Hepatocyte (in vitro differentiated cells): ENCODE data around the gene PRICKLE3. TPM values are rescaled to one million over a fixed set of nuclear protein-coding genes. Genes with fewer than 3 reads are reported as not detected.

Experiments used
- DNase-seq: peaks from one replicate; pipeline ENCODE4 v3.0.0-alpha.2; 2016; ENCODE audit warnings: low spot score
- H2AFZ ChIP-seq: fragments of 200-600 bp; sonication (generic); 2 replicates; pipeline ENCODE4 v1.6.0; 2016; ENCODE audit warnings: antibody characterized with exemption, mild to moderate bottlenecking
- H3K27ac ChIP-seq: fragments of 200-600 bp; sonication (generic); 2 replicates; pipeline ENCODE4 v1.5.1; 2016; ENCODE audit warnings: mild to moderate bottlenecking
- H3K27me3 ChIP-seq: fragments of 200-600 bp; sonication (generic); 2 replicates; pipeline ENCODE4 v1.6.1; 2016
- H3K36me3 ChIP-seq: fragments of 200-600 bp; sonication (generic); replicated peaks from 2 replicates; pipeline ENCODE4 v1.5.1; 2016; ENCODE audit warnings: low read depth; ENCODE audit not compliant: insufficient read depth
- H3K4me1 ChIP-seq: fragments of 200-600 bp; sonication (generic); 2 replicates; pipeline ENCODE4 v1.5.1; 2016; ENCODE audit warnings: mild to moderate bottlenecking, moderate library complexity; ENCODE audit not compliant: insufficient read depth
- H3K4me2 ChIP-seq: fragments of 200-600 bp; sonication (generic); 2 replicates; pipeline ENCODE4 v1.6.0; 2016
- H3K4me3 ChIP-seq: fragments of 200-600 bp; sonication (generic); 2 replicates; pipeline ENCODE4 v1.5.1; 2016; ENCODE audit warnings: mild to moderate bottlenecking
- H3K79me2 ChIP-seq: fragments of 200-600 bp; sonication (generic); 2 replicates; pipeline ENCODE4 v1.6.0; 2017; ENCODE audit warnings: mild to moderate bottlenecking
- H3K9me2 ChIP-seq: fragments of 200-600 bp; sonication (generic); replicated peaks from 2 replicates; pipeline ENCODE4 v1.6.0; 2017; ENCODE audit warnings: mild to moderate bottlenecking; ENCODE audit not compliant: insufficient read depth
- H3K9me3 ChIP-seq: fragments of 200-600 bp; sonication (generic); 2 replicates; pipeline ENCODE4 v1.5.1; 2016; ENCODE audit warnings: low read depth, mild to moderate bottlenecking
- H4K20me1 ChIP-seq: fragments of 200-600 bp; sonication (generic); 2 replicates; pipeline ENCODE4 v1.6.0; 2016; ENCODE audit warnings: mild to moderate bottlenecking; ENCODE audit not compliant: insufficient read depth, poor library complexity, severe bottlenecking
- CTCF ChIP-seq: fragments of 200-600 bp; sonication (generic); IDR thresholded peaks from 2 replicates; pipeline ENCODE4 v1.5.1; 2016; ENCODE audit warnings: antibody characterized with exemption, mild to moderate bottlenecking; ENCODE audit not compliant: poor library complexity
- EZH2 ChIP-seq: fragments of 200-600 bp; sonication (generic); IDR thresholded peaks from 2 replicates; pipeline ENCODE4 v1.6.1; 2016; ENCODE audit warnings: antibody characterized with exemption, mild to moderate bottlenecking, borderline replicate concordance
- EZH2phosphoT487 ChIP-seq: fragments of 200-600 bp; sonication (generic); IDR thresholded peaks from one replicate; pipeline ENCODE4 v1.6.1; 2018; ENCODE audit warnings: antibody characterized with exemption, mild to moderate bottlenecking, low read depth, moderate library complexity; ENCODE audit not compliant: unreplicated experiment, severe bottlenecking
- WGBS: methylation state at CpG from one replicate; pipeline ENCODE4 v1.1.6; 2016; ENCODE audit warnings: low lambda C conversion rate; ENCODE audit errors: missing lambda C conversion rate; 5-methylcytosine and 5-hydroxymethylcytosine counted together
- polyA plus RNA-seq: library from polyadenylated mRNA; unstranded; fragments of >200 nt; fragmentation: Nextera tagmentation; extraction: Ambion mirVana; gene quantifications from 2 replicates; pipeline ENCODE4 v1.2.1, GENCODE V29; 2016
- total RNA-seq: library from RNA; depleted of rRNA; stranded (reverse); fragments of >200 nt; gene quantifications from 2 replicates; pipeline ENCODE4 v1.2.3, GENCODE V29; 2014

Gene PRICKLE3
- total and polyA plus RNA-seq, 2 experiments from 2014 or later = 6.1 to 9.3 TPM

- TF ChIP-seq CTCF = no peak
- Histone ChIP-seq H3K79me2 (no peaks in the 10 kb centered on the region), H3K9me3 (no peaks in the 10 kb centered on the region), H3K4me3 (no peak overlapping the region), H3K4me2 (no peak overlapping the region), H3K9me2 (no peaks in the 10 kb centered on the region), H3K36me3 (no peaks in the 10 kb centered on the region), H2AFZ (no peak overlapping the region), H4K20me1 (no peaks in the 10 kb centered on the region), H3K4me1 (no peaks in the 10 kb centered on the region), H3K27ac (no peak overlapping the region), H3K27me3 (no peaks in the 10 kb centered on the region)
- WGBS = 80% methylated on average over 8 of the region's 8 CpGs
- no peak for DNase-seq
Measured at GRCh38 chrX:49210406-49210805, 24.2 kb upstream of the PRICKLE3 start.

- Histone ChIP-seq H3K4me2 (no peak overlapping the region), H2AFZ (no peak overlapping the region)
- WGBS = 64% methylated on average over 28 of the region's 28 CpGs
Measured at GRCh38 chrX:49209434-49210251, 23.5 kb upstream of the PRICKLE3 start.

GRCh38 chrX:49208399-49208798 lies 22.2 kb upstream of the PRICKLE3 start:
- TF ChIP-seq EZH2phosphoT487 = no peak
- TF ChIP-seq EZH2 = no peak
- no peak for TF ChIP-seq CTCF
- no peak overlapping the region for H2AFZ ChIP-seq
- H3K36me3 ChIP-seq = no peaks in the 10 kb centered on the region
- H3K9me2 ChIP-seq = no peaks in the 10 kb centered on the region
- no peak for DNase-seq
- H3K27me3 ChIP-seq = no peaks in the 10 kb centered on the region
- H4K20me1 ChIP-seq = no peaks in the 10 kb centered on the region
- 81% methylated on average over 5 of the region's 5 CpGs for WGBS
- H3K4me3 ChIP-seq = no peak overlapping the region
- H3K79me2 ChIP-seq = no peaks in the 10 kb centered on the region
- no peaks in the 10 kb centered on the region for H3K4me1 ChIP-seq
- no peaks in the 10 kb centered on the region for H3K9me3 ChIP-seq
- H3K4me2 ChIP-seq = no peak overlapping the region
- H3K27ac ChIP-seq = no peak overlapping the region

More at GRCh38 chrX:49209434-49210251, 23.5 kb upstream of the PRICKLE3 start:
- H3K9me3 ChIP-seq = no peaks in the 10 kb centered on the region
- H3K9me2 ChIP-seq = no peaks in the 10 kb centered on the region
- TF ChIP-seq EZH2 (no peak), CTCF (no peak), EZH2phosphoT487 (no peak)
- DNase-seq = no peak
- no peak overlapping the region for H3K4me3 ChIP-seq
- H4K20me1 ChIP-seq = no peaks in the 10 kb centered on the region
- no peaks in the 10 kb centered on the region for H3K27me3 ChIP-seq
- no peaks in the 10 kb centered on the region for H3K79me2 ChIP-seq
- no peaks in the 10 kb centered on the region for H3K4me1 ChIP-seq
- H3K27ac ChIP-seq = no peak overlapping the region
- H3K36me3 ChIP-seq = no peaks in the 10 kb centered on the region
